H4 (cell line): ENCODE data around the gene SLC20A1. TPM values are rescaled to one million over a fixed set of nuclear protein-coding genes. Genes with fewer than 3 reads are reported as not detected.
"Not testable (repeated sequence)": the region's sequence is repeated elsewhere in the genome, so short reads cannot be mapped to it uniquely, and the experiment has no call there.

ENCODE experiments used
- DNase-seq: peaks from one replicate; pipeline ENCODE4 v3.0.0-alpha.2; 2015; ENCODE audit warnings: low spot score
- total RNA-seq: library from RNA; depleted of rRNA; stranded (reverse); fragments of >200 nt; shearing (Covaris generic); gene quantifications from 2 replicates; pipeline ENCODE4 v1.2.3, GENCODE V29; 2014

The SLC20A1 gene
- total RNA-seq, 1 experiment from 2014 or later, result 57.2 TPM

GRCh38 chr2:112683550-112684414 lies 38.0 kb downstream of the SLC20A1 start:
- no peak for DNase-seq

DNA sequence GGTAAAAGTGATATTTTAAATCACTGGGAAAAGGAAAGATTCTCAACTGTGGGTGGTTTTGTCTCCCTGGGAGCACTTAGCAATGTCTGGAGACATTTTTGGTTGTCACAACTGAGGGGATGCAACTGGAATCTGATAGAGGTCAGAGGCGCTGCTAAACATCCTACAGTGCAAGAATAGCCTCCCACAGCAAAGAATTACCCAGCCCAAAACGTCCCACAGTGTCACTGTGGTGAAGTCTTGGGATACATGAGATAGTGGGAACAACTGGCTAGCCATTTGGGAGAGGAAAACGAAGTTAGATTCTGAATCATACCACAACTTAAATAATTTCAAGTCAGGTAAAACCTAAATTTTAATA lies 38.7 kb downstream of the SLC20A1 start:
- DNase-seq, result no peak

- DNase-seq, result no peak
These were observed 39.6 kb downstream of the SLC20A1 start for GRCh38 chr2:112685271-112685884.

- no peak for DNase-seq
These were observed 40.8 kb downstream of the SLC20A1 start for GRCh38 chr2:112686348-112687217.

DNA sequence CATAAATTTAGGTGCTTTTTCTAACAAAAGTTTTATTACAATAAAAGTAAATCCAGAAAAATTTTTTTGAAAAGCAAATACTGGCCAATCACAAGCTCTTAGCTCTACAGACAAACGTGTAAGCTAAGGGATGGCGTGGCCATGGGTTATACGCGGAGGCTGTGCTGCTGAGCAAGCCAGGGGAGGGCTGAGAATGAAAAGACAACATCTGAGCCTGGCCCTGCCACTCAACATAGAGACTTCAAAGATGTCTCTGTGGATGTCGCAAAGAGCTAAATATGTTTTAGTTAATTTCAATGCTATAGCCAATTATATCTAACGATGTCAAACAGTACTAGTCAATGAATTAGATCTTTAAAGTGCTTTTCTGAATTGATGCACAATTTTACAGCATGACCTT lies 41.8 kb downstream of the SLC20A1 start:
- no peak for DNase-seq

DNA sequence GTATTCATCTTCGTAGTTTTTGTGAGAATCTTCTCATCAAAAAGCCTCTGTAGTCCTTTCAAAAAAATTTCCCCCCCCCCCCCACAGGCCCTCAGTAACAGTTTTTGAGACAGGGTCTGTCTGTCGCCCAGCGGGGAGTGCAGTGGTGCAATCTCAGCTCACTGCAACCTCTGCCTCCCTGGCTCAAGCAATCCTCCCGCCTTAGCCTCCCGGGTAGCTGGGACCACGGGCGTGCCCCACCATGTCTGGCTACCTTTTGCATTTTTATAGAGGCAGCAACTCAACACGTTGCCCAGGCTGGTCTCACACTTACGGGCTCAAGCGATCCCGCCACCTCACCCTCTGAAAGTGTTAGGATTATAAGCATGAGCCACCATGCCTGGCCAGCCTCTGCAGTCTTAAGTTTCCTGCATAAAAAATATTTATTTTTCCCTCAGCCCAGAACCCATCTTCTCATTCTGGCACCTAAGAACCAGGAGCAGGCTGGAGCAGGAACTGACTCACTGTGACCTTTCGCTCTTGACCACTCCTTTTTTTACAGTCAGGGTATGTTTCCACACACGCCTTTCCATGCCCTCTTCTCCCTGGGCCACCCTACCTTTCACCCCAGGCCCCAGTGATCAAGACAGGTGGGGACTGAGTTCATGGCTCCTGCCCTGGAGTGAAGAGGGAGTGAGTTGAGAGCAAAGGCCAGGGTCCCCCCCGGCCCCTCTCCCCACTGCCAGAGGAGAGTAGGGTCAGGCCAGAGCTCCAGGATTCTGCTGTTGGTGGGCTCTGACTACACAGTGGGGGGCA lies 42.5 kb downstream of the SLC20A1 start:
- no peak for DNase-seq

DNA sequence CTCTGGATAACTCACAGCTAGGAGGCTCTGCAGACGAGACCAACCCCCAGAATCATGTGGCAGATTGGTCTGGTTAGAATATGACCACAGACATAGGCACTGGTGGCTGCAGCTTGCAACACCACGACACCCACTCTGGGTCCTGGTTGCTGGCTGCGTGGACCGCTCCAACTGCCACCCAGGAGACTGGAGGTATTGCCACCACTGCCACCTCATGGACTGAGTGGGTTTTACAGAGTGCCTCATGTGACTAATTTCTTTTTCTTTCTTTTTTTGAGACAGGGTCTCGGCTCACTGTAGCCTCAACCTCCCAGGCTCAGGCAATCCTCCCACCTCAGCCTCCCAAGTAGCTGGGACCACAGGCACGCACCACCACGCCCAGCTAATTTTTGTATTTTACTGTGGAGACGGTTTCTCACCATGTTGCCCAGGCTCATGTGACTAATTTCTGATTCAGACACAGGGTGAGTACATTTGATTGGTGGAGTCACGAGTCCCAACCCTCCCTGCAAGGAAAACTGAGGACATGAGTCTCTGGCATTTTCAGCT lies 45.2 kb downstream of the SLC20A1 start:
- peak; percentile 65 for DNase-seq

DNA sequence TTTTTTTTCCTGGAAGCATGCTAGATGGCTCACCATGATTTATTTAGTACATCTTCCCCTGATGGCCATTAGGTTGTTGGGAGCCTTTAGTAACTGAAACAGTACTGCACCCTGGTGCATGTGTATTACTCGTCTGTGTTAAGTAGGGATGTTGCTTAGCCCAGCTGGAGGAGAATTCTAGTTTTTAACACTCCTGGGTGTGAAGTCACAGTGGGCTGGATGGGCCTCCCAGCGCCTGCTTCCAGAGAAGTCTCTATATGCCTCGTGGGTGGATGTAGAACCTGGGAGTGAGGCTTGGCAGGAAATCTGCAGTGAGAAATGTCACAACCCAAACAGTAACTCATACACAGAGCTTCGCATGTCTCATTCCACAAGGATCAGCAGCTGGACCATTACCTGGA lies 46.1 kb downstream of the SLC20A1 start:
- no peak for DNase-seq

GRCh38 chr2:112692495-112692911 lies 46.8 kb downstream of the SLC20A1 start:
- DNase-seq, result peak; percentile 96

DNA sequence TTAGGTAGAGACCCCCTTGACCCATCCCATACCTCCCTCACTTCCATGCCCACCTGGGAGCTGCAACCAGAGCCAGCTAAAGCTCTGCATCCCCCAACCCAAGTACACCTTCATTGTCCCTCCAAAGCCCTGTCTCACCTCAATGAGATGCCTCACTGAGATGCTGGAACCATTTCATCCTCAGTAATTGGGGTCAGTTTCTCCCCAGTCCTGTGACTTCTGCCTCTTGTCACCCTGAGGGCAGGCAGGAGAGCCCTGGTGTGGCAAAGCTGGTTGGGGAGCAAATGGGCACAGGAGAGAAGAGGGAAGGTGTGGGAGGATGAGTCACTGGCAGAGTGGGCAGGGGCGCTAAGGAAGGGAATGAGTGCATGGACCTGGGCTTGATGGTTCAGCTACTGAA lies 47.2 kb downstream of the SLC20A1 start:
- DNase-seq, result no peak

- DNase-seq, result no peak
These were observed 47.9 kb downstream of the SLC20A1 start for GRCh38 chr2:112693596-112693995.

GRCh38 chr2:112694182-112694581 lies 48.4 kb downstream of the SLC20A1 start:
- no peak for DNase-seq

GRCh38 chr2:112698834-112699515 lies 53.2 kb downstream of the SLC20A1 start:
- no peak for DNase-seq

DNA sequence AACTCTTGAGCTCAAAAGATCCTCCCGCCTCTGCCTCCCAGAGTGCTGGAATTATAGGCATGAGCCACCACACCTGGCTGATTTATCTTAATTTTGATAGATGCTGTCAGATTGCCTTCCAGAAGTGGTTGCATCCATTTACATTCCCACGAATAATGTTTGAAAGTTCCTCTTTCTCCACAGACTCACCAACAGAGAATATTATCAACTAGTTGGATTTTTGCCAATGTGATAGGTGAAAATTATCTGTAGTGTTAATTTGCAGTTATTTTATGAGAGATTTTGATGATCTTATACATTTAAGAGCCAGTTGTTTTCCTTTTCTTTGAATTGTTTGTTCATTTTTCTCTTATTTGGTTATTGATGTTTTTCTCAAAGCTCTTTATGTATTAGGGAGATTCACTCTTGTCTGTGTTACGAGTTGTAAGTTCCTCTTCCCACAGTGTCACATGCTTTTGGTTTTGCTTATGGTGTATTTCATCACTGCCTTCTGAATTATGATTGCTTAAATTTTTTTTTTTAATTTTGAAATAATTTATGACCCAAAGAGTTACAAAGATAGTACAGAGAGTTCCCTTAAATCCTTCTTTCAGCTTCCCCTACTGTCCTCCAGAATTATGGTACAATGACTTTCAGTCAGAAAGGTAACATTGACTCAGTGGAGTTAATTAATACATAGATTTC lies 54.4 kb downstream of the SLC20A1 start:
- no peak for DNase-seq

- no peak for DNase-seq
These were observed 55.3 kb downstream of the SLC20A1 start for GRCh38 chr2:112701052-112701451.

GRCh38 chr2:112703684-112704083 lies 57.9 kb downstream of the SLC20A1 start:
- no peak for DNase-seq

DNA sequence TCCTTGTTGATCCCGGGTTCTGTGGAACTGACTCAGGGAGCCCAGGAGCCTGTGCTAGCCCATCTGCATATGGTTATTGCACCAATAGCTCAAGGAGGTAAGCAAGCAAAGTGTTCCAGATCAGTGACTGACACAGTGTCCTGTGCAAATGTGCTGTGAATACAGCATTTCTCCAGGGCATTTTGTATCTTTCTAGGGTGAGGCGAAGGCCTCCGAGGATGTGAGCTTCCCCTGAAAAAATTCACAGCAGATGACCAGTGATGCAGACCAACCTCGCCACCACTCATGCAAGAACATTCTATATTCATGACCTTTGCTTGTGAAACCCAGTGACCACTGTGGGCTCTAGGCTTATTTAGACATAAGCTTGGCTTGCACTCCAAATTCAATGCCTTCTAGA lies 59.8 kb downstream of the SLC20A1 start:
- no peak for DNase-seq

DNA sequence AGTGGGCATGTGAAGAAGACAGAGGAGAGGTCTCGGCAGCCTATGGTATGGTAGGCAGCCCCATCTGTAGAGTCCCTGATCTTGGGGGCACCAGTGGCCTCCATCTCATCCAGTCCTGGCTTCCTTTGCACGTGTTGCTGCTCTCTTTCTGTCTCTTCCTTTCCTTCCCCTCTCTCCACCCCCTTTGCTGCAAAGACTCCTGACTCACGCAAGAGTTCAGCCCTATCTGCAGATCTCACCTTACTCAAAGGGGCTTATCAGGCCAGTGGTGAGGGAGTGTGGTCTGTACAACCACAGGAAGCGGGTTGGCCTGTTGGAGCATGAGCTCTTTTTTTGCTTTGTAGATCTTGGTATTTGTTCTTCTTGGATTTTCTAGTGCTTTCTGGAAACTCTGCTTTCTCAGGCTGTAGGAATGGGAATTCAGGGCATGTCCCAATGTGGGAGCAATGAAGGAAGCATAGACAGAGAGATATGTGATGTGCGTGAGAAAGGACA lies 60.5 kb downstream of the SLC20A1 start:
- peak; percentile 62 for DNase-seq

GRCh38 chr2:112706947-112707346 lies 61.2 kb downstream of the SLC20A1 start:
- not testable (repeated sequence) for DNase-seq

GRCh38 chr2:112708968-112709367 lies 63.2 kb downstream of the SLC20A1 start:
- no peak for DNase-seq
